ENCODE data around the gene PRSS22.

PRSS22 gene

GRCh38 chr16:2874032-2874911, 16.3 kb upstream of the PRSS22 start:
- Histone ChIP-seq H3K9me3 (no peaks in the 10 kb centered on the region), H3K36me3 (no peaks in the 10 kb centered on the region), H3K27me3 (peaks cover 36% of the 10 kb centered on the region), H3K4me1 (ENCODE audit: control insufficient read depth in 1 of 2, insufficient read depth in 1 of 2, low read depth in 1 of 2, low read length in 1 of 2) (peaks cover 0 to 4% of the 10 kb centered on the region in 2 experiments), H3K27ac (no peak overlapping the region), H3K4me3 (ENCODE audit: low read depth in 1 of 2, low read length in 1 of 2) (no peak overlapping the region)
- TF ChIP-seq CTCF (IDR thresholded peaks at IDR 0.05), result no peak

GRCh38 chr16:2871926-2872325, 14.0 kb upstream of the PRSS22 start:
- no peak overlapping the region for H3K27ac ChIP-seq
- H3K9me3 ChIP-seq, result no peaks in the 10 kb centered on the region
- no peaks in the 10 kb centered on the region for H3K36me3 ChIP-seq
- peaks cover 13 to 16% of the 10 kb centered on the region in 2 experiments for H3K4me1 ChIP-seq (ENCODE audit: control insufficient read depth in 1 of 2, insufficient read depth in 1 of 2, low read depth in 1 of 2, low read length in 1 of 2)
- H3K27me3 ChIP-seq, result peaks cover 17% of the 10 kb centered on the region
- no peak overlapping the region for H3K4me3 ChIP-seq (ENCODE audit: low read depth in 1 of 2, low read length in 1 of 2)
- TF ChIP-seq CTCF (IDR thresholded peaks at IDR 0.05), result no peak

- Histone ChIP-seq H3K36me3 (no peaks in the 10 kb centered on the region), H3K4me1 (ENCODE audit: control insufficient read depth in 1 of 2, insufficient read depth in 1 of 2, low read depth in 1 of 2, low read length in 1 of 2) (peaks cover 12 to 13% of the 10 kb centered on the region in 2 experiments), H3K27me3 (peaks cover 32% of the 10 kb centered on the region), H3K4me3 (ENCODE audit: low read depth in 1 of 2, low read length in 1 of 2) (peak overlapping the region; percentile 77), H3K9me3 (no peaks in the 10 kb centered on the region), H3K27ac (peak overlapping the region; percentile 83)
- TF ChIP-seq CTCF (IDR thresholded peaks at IDR 0.05), result peak; percentile 75
These were observed 10.2 kb upstream of the PRSS22 start for GRCh38 chr16:2867987-2868789.

GRCh38 chr16:2867661-2867986, 9.7 kb upstream of the PRSS22 start:
- H3K9me3 ChIP-seq, result no peaks in the 10 kb centered on the region
- no peak for TF ChIP-seq CTCF (IDR thresholded peaks at IDR 0.05)
- H3K4me1 ChIP-seq (ENCODE audit: control insufficient read depth in 1 of 2, insufficient read depth in 1 of 2, low read depth in 1 of 2, low read length in 1 of 2), result peaks cover 12 to 13% of the 10 kb centered on the region in 2 experiments
- H3K27ac ChIP-seq, result peak overlapping the region; percentile 83
- H3K4me3 ChIP-seq (ENCODE audit: low read depth in 1 of 2, low read length in 1 of 2), result peak overlapping the region; percentile 77
- peaks cover 35% of the 10 kb centered on the region for H3K27me3 ChIP-seq
- no peaks in the 10 kb centered on the region for H3K36me3 ChIP-seq

GRCh38 chr16:2866431-2866830, 8.5 kb upstream of the PRSS22 start:
- no peaks in the 10 kb centered on the region for H3K9me3 ChIP-seq
- H3K4me3 ChIP-seq (ENCODE audit: low read depth in 1 of 2, low read length in 1 of 2), result no peak overlapping the region
- peaks cover 12 to 13% of the 10 kb centered on the region in 2 experiments for H3K4me1 ChIP-seq (ENCODE audit: control insufficient read depth in 1 of 2, insufficient read depth in 1 of 2, low read depth in 1 of 2, low read length in 1 of 2)

More at GRCh38 chr16:2866431-2866830, 8.5 kb upstream of the PRSS22 start:
- Histone ChIP-seq H3K27me3 (peaks cover 34% of the 10 kb centered on the region), H3K27ac (no peak overlapping the region), H3K36me3 (no peaks in the 10 kb centered on the region)
- TF ChIP-seq CTCF (IDR thresholded peaks at IDR 0.05), result no peak
